ENCODE results near the gene KCNIP4. TPM values are rescaled to one million over a fixed set of nuclear protein-coding genes. Genes with fewer than 3 reads are reported as not detected.
"Not testable (repeated sequence)": the region's sequence is repeated elsewhere in the genome, so short reads cannot be mapped to it uniquely, and the experiment has no call there.

The KCNIP4 gene
- total RNA-seq, 1 donor from 2014 or later, result 1.7 TPM

- DNase-seq (ENCODE audit: low spot score), result no peak
Measured at GRCh38 chr4:20760053-20760452, 1188.5 kb downstream of the KCNIP4 start.

- no peak for DNase-seq (ENCODE audit: low spot score)
Measured at GRCh38 chr4:20754036-20754435, 1194.5 kb downstream of the KCNIP4 start.

- no peak for DNase-seq (ENCODE audit: low spot score)
Measured at GRCh38 chr4:20752641-20753040, 1195.9 kb downstream of the KCNIP4 start.

- not testable (repeated sequence) for DNase-seq (ENCODE audit: low spot score)
Measured at GRCh38 chr4:20746000-20746399, 1202.6 kb downstream of the KCNIP4 start.

- no peak for DNase-seq (ENCODE audit: low spot score)
Measured at GRCh38 chr4:20735931-20736330, 1212.6 kb downstream of the KCNIP4 start.

GRCh38 chr4:20724915-20725314 lies 1223.7 kb downstream of the KCNIP4 start:
- DNase-seq (ENCODE audit: low spot score), result no peak

GRCh38 chr4:20723463-20723862 lies 1225.1 kb downstream of the KCNIP4 start:
- DNase-seq (ENCODE audit: low spot score), result no peak

- no peak for DNase-seq (ENCODE audit: low spot score)
Measured at GRCh38 chr4:20723019-20723418, 1225.6 kb downstream of the KCNIP4 start.

- DNase-seq (ENCODE audit: low spot score), result no peak
Measured at GRCh38 chr4:20711335-20711734, 1237.2 kb downstream of the KCNIP4 start.

- peak; percentile 94 for DNase-seq (ENCODE audit: low spot score)
Measured at GRCh38 chr4:20700007-20700761, 1248.4 kb downstream of the KCNIP4 start, which contains the start of gene PACRGL. Gene PACRGL (plus strand): TSS chr4:20700458. CDS start chr4:20704482, 4,024 bp downstream.

- DNase-seq (ENCODE audit: low spot score), result no peak
Measured at GRCh38 chr4:20698820-20699219, 1249.8 kb downstream of the KCNIP4 start.

GRCh38 chr4:20698382-20698781 lies 1250.2 kb downstream of the KCNIP4 start:
- DNase-seq (ENCODE audit: low spot score), result no peak

GRCh38 chr4:20696815-20697214 lies 1251.8 kb downstream of the KCNIP4 start:
- no peak for DNase-seq (ENCODE audit: low spot score)

- no peak for DNase-seq (ENCODE audit: low spot score)
Measured at GRCh38 chr4:20687864-20688263, 1260.7 kb downstream of the KCNIP4 start.

- no peak for DNase-seq (ENCODE audit: low spot score)
Measured at GRCh38 chr4:20684852-20685763, 1263.5 kb downstream of the KCNIP4 start.

- DNase-seq (ENCODE audit: low spot score), result no peak
Measured at GRCh38 chr4:20683766-20684165, 1264.8 kb downstream of the KCNIP4 start.

- DNase-seq (ENCODE audit: low spot score), result no peak
Measured at GRCh38 chr4:20682853-20683252, 1265.7 kb downstream of the KCNIP4 start.

- no peak for DNase-seq (ENCODE audit: low spot score)
Measured at GRCh38 chr4:20681271-20681670, 1267.3 kb downstream of the KCNIP4 start.

- DNase-seq (ENCODE audit: low spot score), result no peak
Measured at GRCh38 chr4:20680736-20681135, 1267.8 kb downstream of the KCNIP4 start.

- DNase-seq (ENCODE audit: low spot score), result no peak
Measured at GRCh38 chr4:20679951-20680350, 1268.6 kb downstream of the KCNIP4 start.
